ENCODE measurements around the gene NDUFB2.
"Not testable (repeated sequence)": the region's sequence is repeated elsewhere in the genome, so short reads cannot be mapped to it uniquely, and the experiment has no call there.

Gene NDUFB2

GRCh38 chr7:140696680-140697446, at the start of gene NDUFB2:
TSS of gene NDUFB2 (plus strand) at chr7:140696708. CDS start at chr7:140696745, 37 bp downstream.
- peak; percentile 72 for DNase-seq

DNA sequence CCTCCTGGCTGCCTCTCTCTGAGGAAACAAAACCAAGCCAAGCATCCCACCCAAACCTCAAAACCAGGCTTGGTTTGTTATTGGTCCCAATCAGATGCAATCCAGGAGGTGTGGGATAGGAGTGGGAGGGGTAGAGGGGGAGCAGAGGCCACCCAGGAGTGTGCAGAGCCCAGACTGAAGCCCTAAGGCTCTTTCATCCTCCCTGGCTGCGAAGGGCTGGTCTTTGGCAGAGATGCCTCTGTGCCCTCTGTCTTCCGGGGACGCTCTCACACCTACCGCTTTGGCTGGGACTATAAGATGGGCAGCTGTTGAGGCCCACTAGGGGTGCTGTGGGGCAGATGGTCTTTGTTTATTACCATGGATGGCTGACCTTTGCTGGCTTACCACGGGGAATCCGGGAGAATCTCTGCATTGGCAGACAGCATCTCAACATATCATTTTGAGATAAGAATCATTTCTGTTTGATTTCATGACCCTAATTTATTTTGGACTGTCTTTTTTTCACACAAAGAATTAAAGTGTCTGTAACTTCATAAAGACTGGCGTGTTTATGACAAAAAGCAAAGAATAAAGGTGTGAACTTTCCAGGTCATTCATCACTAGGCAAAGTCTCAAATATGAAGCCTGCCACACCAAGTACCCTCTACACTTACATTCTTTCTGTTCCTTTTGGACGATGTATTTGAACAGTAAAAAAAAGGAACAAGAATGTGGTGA, 49.4 kb upstream of the NDUFB2 start:
- DNase-seq, result peak; percentile 46

GRCh38 chr7:140649556-140650205, 46.8 kb upstream of the NDUFB2 start:
- no peak for DNase-seq

DNA sequence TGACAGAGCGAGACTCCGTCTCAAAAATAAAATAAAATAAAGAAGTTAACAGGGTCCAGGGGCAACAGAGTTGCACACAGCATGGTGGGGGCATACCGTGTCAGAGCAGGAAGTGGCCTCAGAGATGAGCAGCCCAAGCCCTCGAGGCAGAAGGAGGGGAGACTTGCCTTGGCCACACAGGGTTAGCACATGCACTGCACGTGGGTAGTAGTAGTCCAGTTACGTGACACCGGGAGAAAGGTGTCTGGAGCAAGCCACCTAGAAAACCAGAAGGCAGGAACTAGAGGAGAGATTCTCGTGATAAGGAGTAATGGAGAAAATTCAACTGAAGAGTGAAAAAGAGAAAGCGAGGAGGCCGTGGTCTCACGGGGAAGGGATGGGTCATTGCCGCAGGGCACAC, 46.1 kb upstream of the NDUFB2 start:
- DNase-seq, result no peak

DNA sequence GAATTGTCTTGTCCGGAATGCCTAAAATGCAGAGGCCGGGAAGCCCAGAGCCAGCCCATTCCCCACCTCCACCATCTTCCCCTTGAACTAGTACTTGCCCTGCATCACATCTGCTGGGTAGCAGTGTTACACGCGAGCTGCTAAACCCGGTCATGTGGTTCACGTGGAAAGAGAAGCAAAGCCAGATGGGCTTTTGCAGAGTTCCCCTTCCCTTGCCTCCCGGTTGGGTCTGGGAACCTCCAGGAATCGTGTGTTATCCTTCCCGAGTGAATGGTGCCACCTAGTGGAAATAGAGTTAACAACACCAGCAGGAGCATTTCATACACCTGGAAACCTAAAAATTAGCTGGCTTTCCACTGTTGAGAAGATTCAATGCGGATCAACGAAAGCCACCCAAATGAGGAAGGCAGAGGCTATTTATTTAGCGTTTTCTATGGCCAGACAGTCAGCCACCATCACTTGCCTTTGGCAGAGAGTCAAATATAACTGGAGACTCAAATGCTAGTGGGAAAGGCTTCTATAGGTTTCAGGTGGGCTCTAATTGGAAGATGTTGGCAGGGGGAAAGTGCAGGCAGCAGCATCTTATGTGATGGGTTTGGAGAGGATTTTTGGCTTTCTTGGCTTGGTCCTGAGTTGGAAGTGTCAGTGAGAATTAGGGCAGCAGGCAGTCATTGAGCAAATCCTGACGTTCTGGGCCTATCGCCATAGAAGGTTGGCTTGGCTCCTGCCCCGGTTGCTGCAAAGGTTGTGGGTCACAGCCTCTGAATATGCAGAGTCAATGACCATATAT, 43.0 kb upstream of the NDUFB2 start:
- DNase-seq, result peak; percentile 40

- no peak for DNase-seq
These were observed 42.5 kb upstream of the NDUFB2 start for GRCh38 chr7:140654109-140654387.

DNA sequence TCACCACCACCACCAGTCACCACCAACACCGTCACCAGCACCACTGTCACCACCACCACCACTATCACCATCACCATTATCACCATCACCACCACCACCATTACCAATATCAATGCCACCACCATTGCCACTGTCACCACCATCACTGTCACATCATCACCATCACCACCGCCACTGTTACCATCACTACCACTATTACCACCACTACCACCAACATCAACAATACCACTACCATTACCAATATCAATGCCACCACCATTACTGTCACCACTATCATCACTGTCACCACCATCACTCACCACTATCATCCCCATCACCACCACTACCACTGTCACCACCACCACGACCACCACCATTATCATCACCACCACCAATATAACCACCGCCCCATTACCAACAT, 41.8 kb upstream of the NDUFB2 start:
- DNase-seq, result no peak

GRCh38 chr7:140655511-140656408, 40.7 kb upstream of the NDUFB2 start:
- no peak for DNase-seq

DNA sequence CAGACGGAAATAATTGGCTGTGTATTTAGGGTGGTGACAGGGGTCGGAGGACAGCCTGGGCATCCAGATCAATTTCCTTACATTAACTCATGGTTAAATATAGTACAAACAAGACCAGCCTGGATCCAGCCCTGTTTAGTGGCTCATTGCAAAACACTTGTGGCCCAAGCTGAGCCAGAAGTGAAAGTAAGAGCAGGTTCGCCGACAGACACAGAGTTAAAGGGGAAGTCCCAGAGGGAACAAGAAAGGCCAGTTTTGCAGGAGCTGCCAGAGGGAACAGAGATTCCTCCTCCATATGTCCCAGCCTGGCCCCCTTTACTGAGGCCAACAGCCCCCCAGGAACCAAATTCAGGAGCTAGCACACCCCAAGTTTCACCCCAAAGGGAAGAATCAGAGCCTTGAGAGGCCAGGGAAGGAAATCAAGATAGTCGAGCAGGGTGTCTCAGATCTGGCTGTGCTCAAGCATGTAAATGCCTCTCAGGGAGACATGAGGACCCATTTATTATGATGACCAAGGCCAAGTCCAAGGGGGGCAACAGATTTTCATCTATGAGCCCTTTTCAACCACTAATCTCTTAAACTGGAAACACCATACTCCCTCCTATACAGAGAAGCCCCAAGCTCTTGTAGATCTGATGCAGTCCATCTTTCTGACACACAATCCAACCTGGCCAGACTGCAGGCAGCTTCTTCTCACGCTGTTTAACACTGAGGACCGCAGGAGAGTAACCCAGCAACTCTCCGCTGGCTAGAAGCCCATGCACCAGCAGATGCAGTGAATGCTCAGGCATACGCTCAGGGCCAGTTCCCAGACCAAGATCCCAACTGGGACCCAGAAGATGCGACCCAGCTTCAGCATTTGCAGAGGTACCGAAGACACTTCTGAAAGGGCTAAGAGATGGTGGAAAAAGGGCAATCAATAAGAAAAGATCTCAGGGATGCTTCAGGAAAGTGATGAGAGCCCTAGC, 39.7 kb upstream of the NDUFB2 start:
- DNase-seq, result peak; percentile 39

- DNase-seq, result no peak
These were observed 38.6 kb upstream of the NDUFB2 start for GRCh38 chr7:140657891-140658290.

DNA sequence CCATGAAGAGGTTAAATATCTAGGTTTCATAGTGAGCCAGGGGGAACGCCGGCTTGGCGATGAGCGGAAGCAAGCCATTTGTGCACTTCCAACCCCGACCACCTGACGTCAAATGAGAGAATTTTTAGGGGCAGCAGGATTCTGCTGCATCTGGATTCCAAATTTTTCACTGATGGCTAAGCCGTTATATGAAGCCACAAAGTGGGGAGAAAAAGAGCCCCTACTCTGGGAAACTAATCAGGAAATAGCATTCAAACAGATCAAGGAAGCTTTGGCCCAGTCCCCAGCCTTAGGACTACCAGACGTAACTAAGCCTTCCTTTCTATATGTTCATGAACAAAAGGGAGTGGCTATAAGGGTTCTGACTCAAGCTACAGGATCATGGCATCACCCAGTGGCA, 36.7 kb upstream of the NDUFB2 start:
- no peak for DNase-seq

DNA sequence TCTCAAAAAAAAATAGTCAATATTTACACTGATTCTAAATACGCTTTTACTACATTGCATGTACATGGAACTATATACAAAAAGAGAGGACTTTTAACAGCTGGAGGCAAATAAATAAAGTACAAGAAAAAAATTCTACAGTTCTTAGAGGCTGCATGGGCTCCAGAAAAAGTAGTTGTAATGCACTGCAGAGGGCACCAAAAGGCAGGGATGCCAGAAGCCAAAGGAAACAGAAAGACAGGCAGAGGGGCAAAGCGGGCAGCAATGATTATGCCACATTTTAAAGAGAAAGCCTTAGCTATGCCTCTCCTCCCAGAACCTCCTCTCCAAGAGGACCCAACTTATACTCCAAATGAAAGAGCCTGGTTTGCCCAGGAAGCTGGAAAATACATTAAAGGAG, 35.4 kb upstream of the NDUFB2 start:
- no peak for DNase-seq

DNA sequence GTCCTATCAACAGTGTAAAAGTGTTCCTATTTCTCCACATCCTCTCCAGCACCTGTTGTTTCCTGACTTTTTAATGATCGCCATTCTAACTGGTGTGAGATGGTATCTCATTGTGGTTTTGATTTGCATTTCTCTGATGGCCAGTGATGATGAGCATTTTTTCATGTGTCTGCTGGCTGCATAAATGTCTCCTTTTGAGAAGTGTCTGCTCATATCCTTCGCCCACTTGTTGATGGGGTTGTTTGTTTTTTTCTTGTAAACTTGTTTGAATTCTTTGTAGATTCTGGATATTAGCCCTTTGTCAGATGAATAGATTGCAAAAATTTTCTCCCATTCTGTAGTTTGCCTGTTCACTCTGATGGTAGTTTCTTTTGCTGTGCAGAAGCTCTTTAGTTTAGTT, 33.6 kb upstream of the NDUFB2 start:
- not testable (repeated sequence) for DNase-seq

DNA sequence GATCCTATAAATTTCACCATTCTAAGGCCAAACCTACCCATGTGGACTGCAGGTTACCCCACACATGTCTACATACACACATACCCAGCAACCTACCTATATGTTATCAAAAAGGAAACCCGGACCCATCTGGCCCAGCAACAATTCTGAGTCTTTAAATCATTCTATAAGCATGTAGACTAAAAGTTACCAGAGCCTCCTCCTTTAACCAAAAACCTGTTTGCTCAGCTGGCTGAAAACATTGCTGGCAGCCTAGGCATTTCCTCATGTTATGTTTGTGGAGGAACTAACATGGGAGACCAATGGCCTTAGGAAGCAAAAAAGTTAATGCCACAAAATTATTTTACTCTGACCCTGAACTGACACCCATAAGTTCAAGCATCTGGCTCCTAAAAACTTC, 29.0 kb upstream of the NDUFB2 start:
- DNase-seq, result no peak

DNA sequence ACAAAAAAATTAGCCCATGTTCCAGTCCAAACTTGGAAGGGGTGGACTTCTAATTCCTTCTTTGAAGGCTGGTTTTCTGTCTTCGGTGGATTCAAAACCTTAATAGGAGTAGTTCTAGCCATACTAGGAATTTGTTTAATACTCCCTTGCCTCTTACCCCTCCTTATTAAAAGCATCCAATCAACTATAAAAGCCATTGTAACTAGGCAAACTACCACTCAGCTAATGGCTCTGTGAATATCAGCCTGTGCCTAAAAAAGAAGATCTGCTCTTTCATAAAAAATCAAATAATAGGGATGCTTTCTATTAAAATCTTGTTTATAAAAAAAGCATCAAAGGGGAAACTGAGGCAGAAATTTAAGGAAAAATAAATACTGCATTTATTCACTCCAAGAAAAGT, 27.9 kb upstream of the NDUFB2 start:
- DNase-seq, result no peak

DNA sequence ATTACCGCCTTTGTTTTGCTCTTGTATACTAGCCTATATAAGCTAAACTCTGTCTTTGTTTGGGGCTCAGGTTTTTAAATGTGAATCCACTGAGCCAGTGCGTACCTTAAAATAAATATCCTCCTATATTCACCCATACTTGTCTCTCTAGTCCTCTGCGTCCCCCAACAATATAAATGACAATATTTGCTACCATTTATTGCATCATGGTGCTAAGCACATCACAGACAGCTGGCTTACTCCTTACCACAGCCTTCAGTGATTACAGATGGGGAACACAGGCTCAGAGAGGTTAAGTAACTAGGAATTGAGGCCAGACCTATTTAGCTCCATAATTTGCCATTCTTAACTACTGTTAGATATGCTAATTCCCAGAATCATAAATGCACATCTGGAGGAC, 27.2 kb upstream of the NDUFB2 start:
- no peak for DNase-seq

DNA sequence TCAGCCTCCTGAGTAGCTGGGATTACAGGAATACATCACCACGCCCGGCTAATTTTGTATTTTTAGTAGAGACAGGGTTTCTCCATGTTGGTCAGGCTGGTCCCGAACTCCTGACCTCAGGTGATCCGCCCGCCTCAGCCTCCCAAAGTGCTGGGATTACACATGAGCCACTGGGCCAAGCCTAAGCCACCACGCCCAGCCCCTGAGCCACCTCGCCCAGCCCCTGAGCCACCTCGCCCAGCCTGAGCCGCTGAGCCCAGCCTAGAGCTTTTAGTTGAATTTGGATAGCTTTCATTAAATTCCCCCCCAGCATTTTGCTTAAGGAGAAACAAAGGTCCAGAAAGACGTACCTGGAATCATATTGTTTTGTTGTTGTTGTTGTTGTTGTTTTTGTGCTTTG, 26.6 kb upstream of the NDUFB2 start:
- DNase-seq, result not testable (repeated sequence)

GRCh38 chr7:140670343-140670935, 26.1 kb upstream of the NDUFB2 start:
- no peak for DNase-seq

DNA sequence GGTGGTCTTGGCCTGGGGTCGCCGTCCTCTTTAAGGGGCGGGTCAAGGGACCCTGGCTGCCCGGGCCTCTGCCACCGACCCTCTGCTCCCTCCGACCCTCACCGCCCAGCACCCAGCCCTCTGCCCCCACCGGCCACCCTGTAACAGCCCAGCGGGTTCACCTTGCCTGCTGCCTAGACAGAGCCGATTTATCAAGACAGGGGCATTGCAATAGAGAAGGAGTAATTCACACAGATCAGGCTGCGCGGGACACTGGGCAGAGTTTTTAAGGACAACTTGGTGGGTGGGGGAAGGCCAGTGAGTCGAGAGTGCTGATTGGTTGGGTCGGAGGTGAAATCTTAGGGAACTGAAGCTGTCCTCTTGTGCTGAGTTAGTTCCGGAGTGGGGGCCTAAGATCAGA, 24.5 kb upstream of the NDUFB2 start:
- no peak for DNase-seq

DNA sequence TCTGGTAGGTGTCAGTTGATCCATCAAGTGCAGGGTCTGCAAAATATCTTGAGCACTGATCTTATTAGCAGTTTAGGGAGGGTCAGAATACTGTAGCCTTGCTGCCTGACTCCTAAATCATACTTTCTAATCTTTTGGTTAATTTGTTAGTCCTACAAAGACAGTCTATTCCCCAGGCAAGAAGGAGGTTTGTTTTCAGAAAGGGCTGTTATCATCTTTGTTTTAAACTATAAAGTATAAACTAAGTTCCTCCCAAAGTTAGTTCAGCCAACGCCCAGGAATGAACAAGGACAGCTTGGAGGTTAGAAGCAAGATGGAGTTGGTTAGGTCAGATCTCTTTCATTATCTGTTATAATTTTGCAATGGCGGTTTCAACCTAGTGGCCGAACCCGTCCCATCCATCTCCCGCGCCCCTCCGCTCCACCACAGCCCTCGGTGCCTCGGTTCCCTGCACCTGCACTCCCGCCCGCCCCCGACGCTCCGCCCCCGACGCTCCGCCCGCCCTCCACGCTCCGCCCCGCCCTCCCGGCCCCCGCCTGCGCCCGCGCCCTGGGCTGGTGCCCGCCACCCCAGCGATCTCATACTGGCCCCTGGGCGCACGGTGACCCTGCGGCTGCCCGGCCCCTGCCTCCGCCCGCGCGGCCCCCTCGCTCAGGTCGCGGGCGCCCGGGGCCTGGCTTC, 24.0 kb upstream of the NDUFB2 start, which contains the start of gene ADCK2:
TSS of gene ADCK2 (plus strand) at position 564 of the 681 bp plus-strand sequence. CDS start 386 bp downstream, outside the sequence.
- peak; percentile 80 for DNase-seq
